Measurements from ENCODE around the gene DAPK1. TPM values are rescaled to one million over a fixed set of nuclear protein-coding genes. Genes with fewer than 3 reads are reported as not detected.

Gene DAPK1
- polyA plus RNA-seq (2013, experiment 1 of 2; ENCODE audit: insufficient read length) = 2.3 TPM
- polyA plus RNA-seq (2013, experiment 2 of 2; ENCODE audit: insufficient read length) = 3.8 TPM

DNA sequence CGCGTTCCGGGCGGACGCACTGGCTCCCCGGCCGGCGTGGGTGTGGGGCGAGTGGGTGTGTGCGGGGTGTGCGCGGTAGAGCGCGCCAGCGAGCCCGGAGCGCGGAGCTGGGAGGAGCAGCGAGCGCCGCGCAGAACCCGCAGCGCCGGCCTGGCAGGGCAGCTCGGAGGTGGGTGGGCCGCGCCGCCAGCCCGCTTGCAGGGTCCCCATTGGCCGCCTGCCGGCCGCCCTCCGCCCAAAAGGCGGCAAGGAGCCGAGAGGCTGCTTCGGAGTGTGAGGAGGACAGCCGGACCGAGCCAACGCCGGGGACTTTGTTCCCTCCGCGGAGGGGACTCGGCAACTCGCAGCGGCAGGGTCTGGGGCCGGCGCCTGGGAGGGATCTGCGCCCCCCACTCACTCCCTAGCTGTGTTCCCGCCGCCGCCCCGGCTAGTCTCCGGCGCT lies at the start of gene DAPK1:
Gene DAPK1 (plus strand): TSS at position 264 of the 442 bp plus-strand sequence. CDS start 1,211 bp downstream, outside the sequence.
- DNase-seq = peak; percentile 33

DNA sequence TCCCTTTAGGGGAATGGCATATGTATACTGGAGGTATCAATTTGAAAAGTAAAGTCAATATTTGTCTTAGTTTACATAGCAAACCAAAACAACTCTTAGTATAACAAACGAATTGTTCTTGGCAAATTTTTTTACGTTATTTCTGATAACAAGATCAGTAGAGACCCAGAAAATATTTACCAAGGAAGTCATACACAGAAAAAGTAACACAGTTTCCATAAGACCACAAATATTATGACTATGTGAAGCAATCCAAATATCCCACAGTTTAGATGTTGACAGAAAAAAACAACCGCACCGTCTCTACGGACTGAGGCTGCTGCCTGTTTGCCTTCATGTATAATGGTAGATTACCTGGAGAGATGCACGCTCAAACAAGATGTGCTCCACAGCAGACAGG lies 46.5 kb upstream of the DAPK1 start:
- DNase-seq = no peak

DNA sequence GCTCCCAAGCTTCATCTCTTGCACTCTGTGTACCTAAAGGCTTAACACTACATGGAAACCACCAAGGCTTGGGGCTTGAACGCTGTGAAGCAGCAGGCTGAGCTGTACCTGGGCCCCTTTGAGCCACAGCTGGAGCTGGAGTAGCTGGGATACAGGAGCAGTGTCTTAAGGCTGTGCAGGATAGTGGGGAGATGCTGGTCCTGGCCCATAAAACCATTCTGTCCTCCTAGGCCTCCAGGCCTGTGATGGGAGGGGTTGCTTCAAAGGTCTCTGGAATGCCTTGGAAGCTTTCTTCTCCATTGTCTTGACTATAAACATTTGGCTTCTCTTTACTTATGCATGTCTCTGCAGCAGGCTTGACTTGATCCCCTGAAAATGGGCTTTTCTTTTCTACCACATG lies 42.3 kb upstream of the DAPK1 start:
- no peak for DNase-seq

DNA sequence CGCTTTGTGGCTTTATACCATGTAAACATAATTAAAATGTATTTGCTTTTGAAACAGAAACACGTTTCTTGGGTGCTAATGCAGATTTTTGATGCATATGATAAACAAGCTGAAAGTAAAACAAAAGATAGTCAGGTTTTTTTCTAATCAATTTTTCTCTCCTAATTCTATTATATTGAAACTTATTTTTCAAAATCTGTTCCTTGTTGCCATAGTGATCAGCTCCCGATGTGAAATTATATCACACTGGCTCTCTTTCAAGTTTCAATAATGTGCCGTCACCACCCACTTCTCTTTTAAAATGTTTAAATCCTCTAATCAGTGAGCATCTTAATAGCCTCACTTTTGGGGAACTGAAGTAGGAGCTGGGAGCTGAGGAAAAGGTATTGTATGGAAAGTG lies 36.4 kb upstream of the DAPK1 start:
- DNase-seq = no peak

DNA sequence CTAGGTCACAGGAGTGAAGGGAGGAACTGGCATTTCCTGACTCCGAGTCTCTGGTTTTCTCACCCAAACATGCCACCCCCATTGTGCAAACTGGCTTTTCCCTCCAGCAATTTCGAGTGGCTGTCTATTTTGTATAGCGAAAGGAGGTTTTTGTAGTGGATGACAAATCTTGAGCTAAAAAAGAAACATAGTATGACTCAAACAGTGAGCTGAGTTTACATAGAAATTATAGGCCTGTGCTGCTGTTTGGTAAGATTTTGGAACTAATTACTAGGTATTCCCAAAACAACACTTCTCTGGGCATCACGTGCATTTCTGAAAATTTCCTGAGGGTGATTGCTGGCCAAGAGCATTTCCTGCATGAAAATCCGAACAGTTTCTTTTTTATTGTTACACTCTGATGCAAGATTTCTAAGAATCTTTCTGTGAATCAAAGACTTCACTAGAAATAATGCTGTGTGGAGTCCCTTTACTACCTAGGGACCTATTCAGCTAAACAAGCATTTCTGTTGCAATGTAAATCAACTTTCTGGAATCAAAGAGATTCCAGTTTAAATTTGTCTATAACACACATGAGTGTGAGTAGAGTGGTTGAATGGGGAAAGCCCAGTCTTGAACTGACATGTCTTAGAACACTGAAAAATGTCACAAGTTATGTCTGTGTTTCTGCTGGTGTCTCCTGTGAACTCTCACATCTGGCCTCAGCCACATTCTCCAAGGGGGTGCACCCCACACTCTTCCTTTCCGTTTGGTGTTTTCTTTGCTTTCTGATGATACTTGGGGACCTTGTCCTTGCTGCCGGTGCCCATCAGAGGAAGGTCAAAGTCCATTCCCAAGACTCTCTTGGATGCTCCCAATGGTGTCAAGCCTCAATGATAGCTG lies 33.3 kb upstream of the DAPK1 start:
- peak; percentile 11 for DNase-seq

DNA sequence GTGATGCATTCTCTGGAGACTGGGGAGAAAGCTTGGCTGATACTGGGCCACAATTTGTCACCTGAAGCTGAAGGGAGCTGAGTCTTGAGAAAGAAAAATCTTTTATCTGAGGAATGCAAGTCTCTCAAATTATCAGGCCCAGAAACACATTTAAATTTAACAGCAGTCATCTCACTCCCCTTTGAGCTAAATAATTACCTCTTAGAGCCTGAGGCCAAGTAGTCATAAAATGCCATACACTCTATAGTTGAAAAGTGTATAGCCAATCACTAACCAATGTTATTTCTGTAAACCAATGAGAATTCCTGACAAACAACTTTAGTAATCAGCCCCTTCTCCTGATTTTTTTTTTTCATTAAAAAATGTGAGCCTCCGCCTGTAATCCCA lies 32.7 kb upstream of the DAPK1 start:
- no peak for DNase-seq

DNA sequence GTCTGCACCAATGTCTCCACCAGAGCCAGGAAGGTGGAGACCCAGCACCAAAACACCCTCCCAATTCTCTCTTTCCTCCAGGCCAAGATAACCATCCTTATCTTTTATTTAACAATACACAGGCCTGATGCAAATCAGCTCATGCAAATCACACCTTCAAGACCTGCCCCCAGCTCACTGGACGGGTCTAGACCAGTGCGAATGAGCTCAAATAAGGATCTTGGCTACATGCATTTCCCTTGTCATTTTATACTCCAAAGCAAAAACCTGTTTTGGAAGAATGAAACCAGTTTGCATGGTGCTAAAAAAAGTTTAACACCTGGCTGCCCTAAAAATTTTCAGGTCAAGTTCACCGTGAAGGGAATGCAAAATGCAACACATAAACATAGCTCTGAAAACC lies 31.9 kb upstream of the DAPK1 start:
- no peak for DNase-seq

DNA sequence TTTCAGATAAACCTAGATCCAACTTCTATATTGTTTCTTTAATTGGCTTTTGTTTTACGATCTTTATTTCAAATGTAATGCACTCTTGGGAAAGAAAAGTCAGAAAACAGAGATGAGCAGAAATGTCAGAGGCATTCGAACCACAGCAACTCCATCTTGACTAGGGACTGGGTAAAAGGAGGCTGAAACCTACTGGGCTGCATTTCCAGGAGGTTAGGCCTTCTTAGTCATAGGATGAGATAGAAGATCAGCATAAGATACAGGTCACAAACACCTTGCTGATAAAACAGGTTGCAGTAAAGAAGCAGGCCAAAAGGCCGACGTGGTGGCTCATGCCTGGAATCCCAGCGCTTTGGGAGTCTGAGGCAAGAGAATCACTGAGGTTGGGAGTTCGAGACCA lies 30.5 kb upstream of the DAPK1 start:
- DNase-seq = no peak

DNA sequence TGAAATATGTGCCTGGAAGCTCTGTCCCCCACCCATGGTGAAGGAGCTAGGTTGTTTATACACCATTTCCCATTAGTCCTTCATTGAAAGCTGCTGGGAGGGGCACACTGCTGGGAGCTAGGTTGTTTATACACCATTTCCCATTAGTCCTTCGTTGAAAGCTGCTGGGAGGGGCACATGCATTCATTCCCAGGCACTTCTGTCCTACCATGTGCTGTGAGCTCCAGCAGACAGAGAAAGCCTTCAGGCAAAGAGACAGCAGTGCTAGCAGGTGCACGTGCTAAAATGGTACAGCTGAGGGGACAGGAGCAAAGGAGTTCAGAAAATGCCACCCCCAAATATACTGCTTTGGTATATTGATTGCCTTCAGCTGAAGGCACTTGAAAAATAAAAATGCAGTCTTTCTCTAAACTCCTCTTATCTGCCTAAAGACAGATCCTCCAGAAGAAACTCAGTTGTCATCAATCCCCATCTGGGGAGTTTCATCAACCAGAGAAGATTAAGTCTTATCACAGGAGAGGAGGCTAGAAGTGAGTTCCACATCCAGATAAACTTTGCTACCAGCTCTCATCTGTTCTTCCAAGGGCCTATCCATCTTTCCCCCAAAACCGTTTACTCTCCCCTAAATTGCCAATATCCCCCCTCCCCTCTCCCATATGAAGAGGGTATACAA lies 27.7 kb upstream of the DAPK1 start:
- no peak for DNase-seq

DNA sequence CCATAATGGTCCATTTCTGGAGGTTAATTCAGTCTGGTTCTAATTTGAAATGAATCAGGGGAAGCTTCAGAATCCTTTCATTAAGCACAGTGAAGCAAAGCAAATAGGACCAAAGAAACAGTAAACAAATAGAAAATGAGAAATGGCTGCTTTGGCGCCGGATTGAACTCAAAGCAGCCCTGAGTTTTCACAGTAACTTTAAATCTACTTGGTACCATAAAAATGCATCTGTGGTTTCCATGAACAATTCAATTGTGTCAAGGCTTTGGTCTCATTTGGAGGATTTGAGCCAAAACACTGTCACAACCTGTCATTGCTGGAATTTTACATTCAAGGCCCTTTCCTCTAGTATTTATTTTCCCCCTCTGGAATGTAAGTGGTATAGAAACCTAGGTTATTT lies 25.9 kb upstream of the DAPK1 start:
- no peak for DNase-seq

DNA sequence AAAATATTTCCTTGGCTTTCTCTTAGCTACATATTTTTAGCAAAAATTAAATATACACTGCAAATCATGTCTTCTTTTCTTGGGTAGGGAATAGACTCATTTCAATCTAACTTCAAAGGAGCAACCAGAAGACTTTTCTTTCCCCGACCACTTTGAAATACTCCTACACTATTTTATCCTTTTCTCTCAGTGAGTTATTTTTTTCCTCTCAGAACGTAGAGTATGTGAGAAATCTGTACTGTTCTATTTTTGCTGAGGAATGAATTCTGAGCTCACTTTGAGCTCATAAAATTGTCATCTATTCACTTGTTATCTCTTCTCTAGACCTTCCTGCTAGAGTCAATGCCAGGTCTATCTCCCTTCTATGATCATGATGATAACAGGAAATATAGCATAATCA lies 22.2 kb upstream of the DAPK1 start:
- DNase-seq = no peak

DNA sequence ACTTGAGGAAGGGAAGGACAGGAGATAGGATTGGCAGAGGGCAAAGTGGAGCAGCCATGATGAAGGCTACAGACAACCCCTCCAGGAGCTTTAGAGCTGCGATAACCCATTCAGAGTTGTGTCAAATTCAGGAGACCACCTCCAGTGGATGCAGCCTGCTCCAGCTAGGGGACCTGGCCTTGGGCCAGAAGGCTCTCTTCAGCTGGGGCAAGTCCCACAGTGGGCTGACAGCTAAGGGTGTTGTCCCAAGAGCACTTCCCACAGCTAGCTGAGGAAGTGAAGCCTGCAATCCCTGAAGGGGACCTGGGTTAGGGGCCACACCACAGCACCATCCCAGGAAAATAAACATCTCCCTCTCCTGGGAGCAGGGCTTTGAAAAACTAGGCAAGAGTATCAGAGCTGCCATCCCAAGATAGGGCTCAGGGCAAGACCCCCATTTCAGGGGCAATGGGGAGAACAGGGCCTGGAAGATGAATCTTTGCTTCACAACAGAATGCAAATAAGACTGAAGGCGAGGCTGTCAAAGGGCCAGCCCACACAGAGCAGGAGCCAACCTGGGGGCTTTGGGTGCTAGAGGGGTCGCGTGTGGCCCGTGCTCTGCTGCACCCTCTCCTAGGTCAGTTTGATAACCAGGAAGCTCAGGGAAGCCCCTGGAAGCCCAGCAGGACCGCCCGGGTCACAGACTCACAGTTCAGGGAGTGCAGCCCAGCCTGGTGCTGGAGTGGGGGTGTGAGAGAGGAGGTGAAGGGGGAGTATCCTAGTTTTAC lies 19.3 kb upstream of the DAPK1 start:
- no peak for DNase-seq

DNA sequence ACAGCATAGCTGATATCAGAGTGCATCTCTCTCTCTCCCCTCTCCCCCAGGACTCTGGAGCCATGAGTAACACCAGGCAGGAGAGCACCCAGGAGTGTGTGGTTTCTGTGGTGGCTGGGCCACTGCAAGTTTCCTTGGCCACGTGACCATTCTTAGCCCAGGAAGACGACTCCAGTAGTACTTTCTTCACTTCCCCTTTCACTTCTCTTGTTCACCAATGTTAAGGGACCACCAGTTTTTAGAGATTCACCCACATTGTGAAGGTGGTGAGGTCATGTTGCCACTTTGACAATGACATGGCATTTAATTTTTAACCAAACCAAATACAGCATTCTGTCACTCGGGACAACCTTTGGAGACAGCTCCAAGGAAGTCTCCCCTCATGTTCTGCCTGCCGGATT lies 17.9 kb upstream of the DAPK1 start:
- DNase-seq = peak; percentile 21

DNA sequence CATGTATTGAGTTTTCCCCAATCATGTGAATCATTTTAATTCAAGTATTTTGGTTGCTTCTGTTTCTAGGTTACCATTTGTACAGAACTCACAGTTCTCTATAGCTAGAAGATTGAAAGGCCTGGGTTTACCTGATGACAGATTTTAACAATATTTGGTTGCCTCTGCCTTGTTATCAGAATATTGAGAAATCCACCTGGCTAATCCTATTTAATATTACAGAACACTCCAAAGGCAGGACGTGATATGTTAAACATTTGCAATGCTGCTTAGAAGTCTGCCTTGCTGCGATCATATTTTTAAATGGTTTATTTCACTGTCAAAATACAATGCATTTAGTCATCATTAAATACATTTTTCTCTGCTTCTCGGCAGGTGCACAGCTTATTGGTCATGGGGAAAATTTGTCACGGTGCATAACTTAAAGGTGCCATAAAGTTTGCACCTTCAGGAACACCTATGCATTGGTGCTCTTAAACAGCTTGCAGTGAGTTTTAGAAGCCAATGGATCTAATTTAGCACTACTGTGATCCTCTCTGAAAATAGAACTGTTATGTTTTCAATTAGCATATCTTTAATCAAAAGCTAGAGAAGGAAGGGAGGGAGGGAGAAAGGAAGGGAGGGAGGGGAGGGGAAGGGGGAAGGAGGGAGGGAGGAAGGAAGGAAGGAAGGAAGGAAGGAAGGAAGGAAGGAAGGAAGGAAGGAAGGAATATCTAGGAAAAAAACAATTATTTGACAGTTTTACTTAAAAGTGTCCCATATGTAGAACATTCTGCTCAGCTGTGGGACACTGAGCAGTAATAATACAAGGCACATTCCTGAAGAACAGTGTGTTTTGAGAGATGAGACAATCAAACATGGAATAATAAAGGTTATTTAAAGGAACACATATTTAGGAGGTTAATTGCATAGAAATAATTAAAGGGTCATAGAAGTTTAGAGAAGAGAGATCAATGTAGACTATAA lies 15.5 kb upstream of the DAPK1 start:
- no peak for DNase-seq

DNA sequence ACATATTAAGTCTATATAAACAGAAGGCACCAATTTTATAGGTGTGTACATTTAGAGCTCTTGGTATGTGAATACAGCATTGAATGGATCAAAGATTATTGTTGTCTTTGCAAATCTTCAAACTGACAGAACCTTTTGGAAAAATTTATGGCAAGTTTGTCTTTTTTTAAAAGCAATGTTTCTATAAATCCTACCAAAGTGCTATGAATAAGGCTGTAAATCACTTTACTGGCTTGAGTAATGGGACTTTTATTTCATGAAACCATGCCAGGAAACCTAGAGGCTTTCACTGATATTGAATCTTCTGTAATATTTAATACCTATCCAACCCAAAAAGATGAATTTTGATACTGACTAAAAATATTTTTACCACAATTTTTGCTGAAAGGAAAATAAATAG lies 7.4 kb upstream of the DAPK1 start:
- DNase-seq = no peak

DNA sequence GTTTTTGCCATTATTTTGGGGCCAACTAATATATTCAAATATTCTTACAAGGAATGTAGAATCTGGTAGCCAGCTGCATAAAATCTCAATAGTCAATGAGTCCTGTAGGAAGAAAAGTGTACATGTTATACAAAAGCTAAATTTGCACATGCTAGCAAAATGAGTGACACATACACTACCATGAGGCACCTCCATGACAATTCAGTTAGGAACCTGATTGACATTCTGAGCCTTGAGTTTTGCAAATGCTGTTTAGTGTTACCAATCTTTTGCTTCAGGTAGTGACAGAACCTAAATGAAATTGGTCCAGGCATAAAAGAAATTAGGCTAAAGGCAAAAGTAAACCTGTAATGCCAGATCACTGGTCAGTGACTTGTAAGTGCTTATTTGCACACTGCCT lies 6.8 kb upstream of the DAPK1 start:
- DNase-seq = no peak

DNA sequence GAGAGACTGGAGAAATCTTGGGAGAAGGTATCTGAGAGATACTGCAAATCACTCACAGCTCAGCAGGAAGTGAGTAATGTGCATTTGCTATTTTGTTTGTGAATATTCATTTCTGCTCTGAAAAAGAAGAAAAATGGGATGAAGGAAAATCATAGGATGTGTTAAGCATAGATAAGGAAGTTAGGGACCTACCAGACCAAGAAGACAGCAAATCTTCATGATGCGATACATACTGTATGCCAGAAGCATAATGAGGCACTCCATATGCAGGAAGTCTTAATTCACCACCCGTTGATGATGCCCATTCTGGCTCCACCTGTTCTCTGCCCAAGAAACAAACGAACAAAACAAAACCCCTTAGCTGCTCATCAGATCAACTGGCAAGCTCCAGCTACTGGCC lies 6.1 kb upstream of the DAPK1 start:
- DNase-seq = no peak

DNA sequence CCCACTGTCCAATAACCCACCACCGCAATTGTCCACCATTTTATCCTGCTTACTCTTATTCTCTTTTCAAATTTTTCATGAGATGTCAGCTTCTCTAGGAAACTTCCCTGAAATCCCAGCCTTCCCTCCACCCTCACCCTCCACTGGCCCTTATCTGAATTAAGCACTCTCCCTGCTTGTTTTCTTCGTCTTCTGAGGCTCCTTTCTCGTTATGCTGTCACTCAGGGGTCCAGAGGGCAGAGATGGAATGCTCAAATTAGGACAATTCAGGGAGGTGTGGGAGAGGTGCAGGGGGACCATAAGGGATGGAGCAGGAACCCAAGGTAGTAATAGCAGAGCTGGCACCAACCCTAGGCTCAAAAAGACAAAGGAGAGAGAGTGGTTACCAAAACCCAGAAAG lies 5.0 kb upstream of the DAPK1 start:
- DNase-seq = no peak

DNA sequence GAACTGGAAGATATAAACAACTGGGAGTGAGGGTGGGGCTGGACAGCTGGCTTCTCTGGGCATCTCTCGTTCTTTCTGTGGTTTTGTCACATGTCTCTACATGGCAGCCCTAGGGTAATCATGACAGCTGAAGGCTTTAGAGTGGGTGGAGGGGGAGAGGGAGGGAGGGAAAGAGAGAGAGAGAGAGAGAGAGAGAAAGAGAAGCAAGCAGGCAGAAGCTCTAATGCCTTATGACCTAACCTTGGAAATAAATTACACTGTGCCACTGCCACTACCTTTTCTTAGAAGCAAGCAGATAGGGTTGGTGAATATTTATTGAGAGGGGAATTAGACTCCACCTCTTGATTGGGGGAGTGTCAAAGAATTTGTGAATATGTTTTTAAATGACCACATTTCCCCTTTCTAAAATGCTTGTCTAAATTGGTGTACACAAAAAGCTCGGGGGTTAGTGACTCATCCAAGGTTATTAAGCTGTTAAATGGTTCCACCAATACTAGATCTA lies 2.6 kb upstream of the DAPK1 start:
- no peak for DNase-seq

DNA sequence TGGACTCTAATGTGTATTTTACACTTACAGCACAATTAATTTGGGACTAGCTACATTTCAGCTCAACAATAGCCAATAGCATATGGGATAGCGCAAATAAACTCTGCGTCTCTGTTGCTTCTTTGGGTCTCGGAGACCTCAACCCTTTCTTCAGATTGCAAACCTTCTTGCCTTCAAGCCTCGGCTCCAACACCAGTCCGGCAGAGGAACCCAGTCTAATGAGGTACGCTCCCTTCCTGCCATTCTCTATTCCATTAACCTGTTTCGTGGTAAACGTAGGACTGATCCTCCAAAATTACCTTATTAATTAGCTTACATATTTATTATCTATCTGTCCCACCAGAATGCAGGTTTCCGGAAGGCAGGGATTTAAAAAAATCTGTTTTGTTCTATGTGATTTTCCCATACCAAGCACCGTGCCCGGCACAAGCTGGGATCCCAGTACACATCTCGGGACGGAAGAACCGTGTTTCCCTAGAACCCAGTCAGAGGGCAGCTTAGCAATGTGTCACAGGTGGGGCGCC lies 525 bp upstream of the DAPK1 start:
- no peak for DNase-seq

DNA sequence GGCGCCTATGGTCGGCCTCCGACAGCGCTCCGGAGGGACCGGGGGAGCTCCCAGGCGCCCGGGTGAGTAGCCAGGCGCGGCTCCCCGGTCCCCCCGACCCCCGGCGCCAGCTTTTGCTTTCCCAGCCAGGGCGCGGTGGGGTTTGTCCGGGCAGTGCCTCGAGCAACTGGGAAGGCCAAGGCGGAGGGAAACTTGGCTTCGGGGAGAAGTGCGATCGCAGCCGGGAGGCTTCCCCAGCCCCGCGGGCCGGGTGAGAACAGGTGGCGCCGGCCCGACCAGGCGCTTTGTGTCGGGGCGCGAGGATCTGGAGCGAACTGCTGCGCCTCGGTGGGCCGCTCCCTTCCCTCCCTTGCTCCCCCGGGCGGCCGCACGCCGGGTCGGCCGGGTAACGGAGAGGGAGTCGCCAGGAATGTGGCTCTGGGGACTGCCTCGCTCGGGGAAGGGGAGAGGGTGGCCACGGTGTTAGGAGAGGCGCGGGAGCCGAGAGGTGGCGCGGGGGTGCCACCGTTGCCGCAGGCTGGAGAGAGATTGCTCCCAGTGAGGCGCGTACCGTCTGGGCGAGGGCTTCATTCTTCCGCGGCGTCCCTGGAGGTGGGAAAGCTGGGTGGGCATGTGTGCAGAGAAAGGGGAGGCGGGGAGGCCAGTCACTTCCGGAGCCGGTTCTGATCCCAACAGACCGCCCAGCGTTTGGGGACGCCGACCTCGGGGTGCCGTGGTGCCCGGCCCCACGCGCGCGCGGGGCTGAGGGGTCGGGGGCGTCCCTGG lies 561 bp downstream of the DAPK1 start:
- DNase-seq = peak; percentile 50

All from fibroblast of skin of back (primary cell).